ENCODE results near the gene GJA9.

The GJA9 gene

GRCh38 chr1:38888423-38889333 is 7.3 kb upstream of the GJA9 start:
- H3K4me3 ChIP-seq (ENCODE audit: low read length) = no peak overlapping the region
- H3K27ac ChIP-seq (ENCODE audit: low read depth, low read length) = no peak overlapping the region
- TF ChIP-seq EZH2phosphoT487 (IDR thresholded peaks at IDR 0.05; ENCODE audit: borderline replicate concordance, low read length) = no peak
- TF ChIP-seq CTCF (IDR thresholded peaks at IDR 0.05; ENCODE audit: low read depth, low read length, poor library complexity, severe bottlenecking) = no peak

GRCh38 chr1:38885092-38885491 is 3.7 kb upstream of the GJA9 start:
- no peaks in the 10 kb centered on the region for H3K36me3 ChIP-seq (ENCODE audit: control insufficient read depth, low read length)
- TF ChIP-seq EZH2phosphoT487 (IDR thresholded peaks at IDR 0.05; ENCODE audit: borderline replicate concordance, low read length) = no peak
- no peak for TF ChIP-seq CTCF (IDR thresholded peaks at IDR 0.05; ENCODE audit: low read depth, low read length, poor library complexity, severe bottlenecking)
- no peaks in the 10 kb centered on the region for H4K20me1 ChIP-seq (ENCODE audit: control insufficient read depth, insufficient read depth, low read depth, low read length)
- H3F3A ChIP-seq (ENCODE audit: control insufficient read depth, insufficient read depth) = no peaks in the 10 kb centered on the region
- no peaks in the 10 kb centered on the region for H3K79me2 ChIP-seq (ENCODE audit: control insufficient read depth, low read length)
- H3K9me2 ChIP-seq (replicated peaks; ENCODE audit: control insufficient read depth, low read length) = no peaks in the 10 kb centered on the region
- H3K27me3 ChIP-seq (ENCODE audit: control insufficient read depth, low read length) = peaks cover 3% of the 10 kb centered on the region; the same call in 1 of the 2 replicates
- no peaks in the 10 kb centered on the region for H3K9me3 ChIP-seq (ENCODE audit: control insufficient read depth, insufficient read depth, low read length)
- no peaks in the 10 kb centered on the region for H3K4me1 ChIP-seq (ENCODE audit: control insufficient read depth, low read length)
- H3K27ac ChIP-seq (ENCODE audit: low read depth, low read length) = no peak overlapping the region
- no peak overlapping the region for H3K4me3 ChIP-seq (ENCODE audit: low read length)
- H3K4me2 ChIP-seq (ENCODE audit: low read length) = no peak overlapping the region

More at GRCh38 chr1:38888423-38889333, 7.3 kb upstream of the GJA9 start:
- no peak overlapping the region for H3K4me2 ChIP-seq (ENCODE audit: low read length)
- no peaks in the 10 kb centered on the region for H3K9me3 ChIP-seq (ENCODE audit: control insufficient read depth, insufficient read depth, low read length)
- H3F3A ChIP-seq (ENCODE audit: control insufficient read depth, insufficient read depth) = no peaks in the 10 kb centered on the region
- H3K9me2 ChIP-seq (replicated peaks; ENCODE audit: control insufficient read depth, low read length) = no peaks in the 10 kb centered on the region
- no peaks in the 10 kb centered on the region for H3K36me3 ChIP-seq (ENCODE audit: control insufficient read depth, low read length)
- peaks cover 3% of the 10 kb centered on the region; the same call in 1 of the 2 replicates for H3K27me3 ChIP-seq (ENCODE audit: control insufficient read depth, low read length)
- H3K4me1 ChIP-seq (ENCODE audit: control insufficient read depth, low read length) = no peaks in the 10 kb centered on the region
- H4K20me1 ChIP-seq (ENCODE audit: control insufficient read depth, insufficient read depth, low read depth, low read length) = no peaks in the 10 kb centered on the region
- no peaks in the 10 kb centered on the region for H3K79me2 ChIP-seq (ENCODE audit: control insufficient read depth, low read length)

- Histone ChIP-seq H3K9me3 (ENCODE audit: control insufficient read depth, insufficient read depth, low read length) (no peaks in the 10 kb centered on the region), H3K27ac (ENCODE audit: low read depth, low read length) (no peak overlapping the region), H3K79me2 (ENCODE audit: control insufficient read depth, low read length) (peaks cover 26% of the 10 kb centered on the region), H3K4me1 (ENCODE audit: control insufficient read depth, low read length) (peaks cover 18% of the 10 kb centered on the region), H3K27me3 (ENCODE audit: control insufficient read depth, low read length) (no peaks in the 10 kb centered on the region), H3K4me2 (ENCODE audit: low read length) (no peak overlapping the region), H3F3A (ENCODE audit: control insufficient read depth, insufficient read depth) (no peaks in the 10 kb centered on the region), H3K36me3 (ENCODE audit: control insufficient read depth, low read length) (no peaks in the 10 kb centered on the region), H4K20me1 (ENCODE audit: control insufficient read depth, insufficient read depth, low read depth, low read length) (0 out of 2 replicates have a peak, but pooled peaks cover 2% of the 10 kb centered on the region), H3K4me3 (ENCODE audit: low read length) (no peak overlapping the region), H3K9me2 (replicated peaks; ENCODE audit: control insufficient read depth, low read length) (no peaks in the 10 kb centered on the region)
- TF ChIP-seq EZH2phosphoT487 (IDR thresholded peaks at IDR 0.05; ENCODE audit: borderline replicate concordance, low read length) (no peak), CTCF (IDR thresholded peaks at IDR 0.05; ENCODE audit: low read depth, low read length, poor library complexity, severe bottlenecking) (no peak)
These were observed 5.6 kb downstream of the GJA9 start for GRCh38 chr1:38875811-38876210.

Data from DOHH2 (cell line).